IMR-90 (cell line): Measurements from ENCODE around the gene TOMM40L.

ENCODE experiments used
- BHLHE40 ChIP-seq: fragments of 150-350 bp; IDR thresholded peaks from 2 replicates; pipeline ENCODE4 v1.6.1; 2016; ENCODE audit warnings: mild to moderate bottlenecking, low read depth, low read length
- CEBPB ChIP-seq: IDR thresholded peaks from 2 replicates; pipeline ENCODE4 v1.6.1; 2012; ENCODE audit warnings: low read depth, low read length, improper control_type of control experiment
- CHD1 ChIP-seq: IDR thresholded peaks from 2 replicates; pipeline ENCODE4 v1.6.1; 2012; ENCODE audit warnings: low read depth, low read length, improper control_type of control experiment
- CTCF ChIP-seq: conservative IDR thresholded peaks from 2 replicates; pipeline ENCODE4 v1.5.1; 2012; ENCODE audit warnings: mild to moderate bottlenecking, low read depth, low read length, improper control_type of control experiment
- ELK1 ChIP-seq: fragments of 150-350 bp; IDR thresholded peaks from 2 replicates; pipeline ENCODE4 v1.6.1; 2016; ENCODE audit warnings: low read depth, mild to moderate bottlenecking, low read length, moderate library complexity, borderline replicate concordance
- MAFK ChIP-seq: IDR thresholded peaks from 2 replicates; pipeline ENCODE4 v1.6.1; 2012; ENCODE audit warnings: low read depth, low read length, improper control_type of control experiment
- MAZ ChIP-seq: IDR thresholded peaks from 2 replicates; pipeline ENCODE4 v1.6.1; 2012; ENCODE audit warnings: low read depth, mild to moderate bottlenecking, low read length, improper control_type of control experiment, moderate library complexity, borderline replicate concordance
- MXI1 ChIP-seq: IDR thresholded peaks from 2 replicates; pipeline ENCODE4 v1.6.1; 2012; ENCODE audit warnings: low read depth, mild to moderate bottlenecking, low read length, moderate library complexity, borderline replicate concordance
- POLR2A ChIP-seq: IDR thresholded peaks from 2 replicates; pipeline ENCODE4 v1.6.1; 2012; ENCODE audit warnings: mild to moderate bottlenecking, low read depth, low read length
- RAD21 ChIP-seq: IDR thresholded peaks from 2 replicates; pipeline ENCODE4 v1.6.1; 2012; ENCODE audit warnings: low read length, improper control_type of control experiment
- RCOR1 ChIP-seq: IDR thresholded peaks from 2 replicates; pipeline ENCODE4 v1.6.1; 2012; ENCODE audit warnings: mild to moderate bottlenecking, low read length, improper control_type of control experiment; ENCODE audit not compliant: insufficient replicate concordance
- RFX5 ChIP-seq: IDR thresholded peaks from 2 replicates; pipeline ENCODE4 v1.8.0; 2012; ENCODE audit warnings: low read depth, mild to moderate bottlenecking, low read length, moderate library complexity
- SMC3 ChIP-seq: fragments of 150-350 bp; IDR thresholded peaks from 2 replicates; pipeline ENCODE4 v1.6.1; 2016; ENCODE audit warnings: low read depth, mild to moderate bottlenecking, antibody characterized with exemption, low read length, moderate library complexity
- USF2 ChIP-seq: fragments of 150-350 bp; IDR thresholded peaks from 2 replicates; pipeline ENCODE4 v1.6.1; 2017; ENCODE audit warnings: mild to moderate bottlenecking, antibody characterized with exemption, low read length, low read depth

- TF ChIP-seq MAZ, result no peak
- TF ChIP-seq MXI1, result no peak
- no peak for TF ChIP-seq CTCF
- TF ChIP-seq POLR2A, result no peak
- no peak for TF ChIP-seq CEBPB
- TF ChIP-seq MAFK, result no peak
- TF ChIP-seq BHLHE40, result no peak
- TF ChIP-seq RFX5, result no peak
- no peak for TF ChIP-seq CHD1
- no peak for TF ChIP-seq RAD21
- TF ChIP-seq USF2, result no peak
- no peak for TF ChIP-seq RCOR1
- TF ChIP-seq ELK1, result no peak
- no peak for TF ChIP-seq SMC3
Measured at GRCh38 chr1:161265305-161265704, 39.4 kb downstream of the TOMM40L start.
